Measurements from ENCODE around the gene MAFG.

MAFG gene

GRCh38 chr17:81939881-81940385, 12.4 kb upstream of the MAFG start:
- DNase-seq (ENCODE audit: low spot score), result no peak

- no peak for DNase-seq (ENCODE audit: low spot score)
These were observed 11.7 kb upstream of the MAFG start for GRCh38 chr17:81939218-81939617.

- no peak for DNase-seq (ENCODE audit: low spot score)
These were observed 8.2 kb upstream of the MAFG start for GRCh38 chr17:81935709-81936084.

- no peak for DNase-seq (ENCODE audit: low spot score)
These were observed 7.5 kb upstream of the MAFG start for GRCh38 chr17:81934850-81935708.

GRCh38 chr17:81934098-81934757, 6.7 kb upstream of the MAFG start:
- DNase-seq (ENCODE audit: low spot score), result no peak

- DNase-seq (ENCODE audit: low spot score), result no peak
These were observed 5.7 kb upstream of the MAFG start for GRCh38 chr17:81933178-81933699.

GRCh38 chr17:81932333-81932983, 4.9 kb upstream of the MAFG start:
- DNase-seq (ENCODE audit: low spot score), result no peak

- DNase-seq (ENCODE audit: low spot score), result no peak
These were observed 4.2 kb upstream of the MAFG start for GRCh38 chr17:81931557-81932332.

- no peak for DNase-seq (ENCODE audit: low spot score)
These were observed 3.6 kb upstream of the MAFG start for GRCh38 chr17:81931189-81931556.

GRCh38 chr17:81930142-81931125, 2.9 kb upstream of the MAFG start:
- DNase-seq (ENCODE audit: low spot score), result no peak

- no peak for DNase-seq (ENCODE audit: low spot score)
These were observed 2.0 kb upstream of the MAFG start for GRCh38 chr17:81929253-81930141.

GRCh38 chr17:81928544-81929252, 1.2 kb upstream of the MAFG start:
- no peak for DNase-seq (ENCODE audit: low spot score)

- DNase-seq (ENCODE audit: low spot score), result peak; percentile 42
These were observed 333 bp downstream of the MAFG start for GRCh38 chr17:81927152-81927652.

GRCh38 chr17:81926451-81927151, 934 bp downstream of the MAFG start:
- peak; percentile 79 for DNase-seq (ENCODE audit: low spot score)

- DNase-seq (ENCODE audit: low spot score), result no peak
These were observed 1.6 kb downstream of the MAFG start for GRCh38 chr17:81925860-81926450.

GRCh38 chr17:81924557-81925532, 2.7 kb downstream of the MAFG start:
- DNase-seq (ENCODE audit: low spot score), result no peak
